ENCODE data around the gene CD8B2. TPM values are rescaled to one million over a fixed set of nuclear protein-coding genes. Genes with fewer than 3 reads are reported as not detected.
"Not testable (repeated sequence)": the region's sequence is repeated elsewhere in the genome, so short reads cannot be mapped to it uniquely, and the experiment has no call there.

The CD8B2 gene
- total RNA-seq, 3 donors from 2014 or later = 0.07 to 0.26 (median 0.16) TPM

DNA sequence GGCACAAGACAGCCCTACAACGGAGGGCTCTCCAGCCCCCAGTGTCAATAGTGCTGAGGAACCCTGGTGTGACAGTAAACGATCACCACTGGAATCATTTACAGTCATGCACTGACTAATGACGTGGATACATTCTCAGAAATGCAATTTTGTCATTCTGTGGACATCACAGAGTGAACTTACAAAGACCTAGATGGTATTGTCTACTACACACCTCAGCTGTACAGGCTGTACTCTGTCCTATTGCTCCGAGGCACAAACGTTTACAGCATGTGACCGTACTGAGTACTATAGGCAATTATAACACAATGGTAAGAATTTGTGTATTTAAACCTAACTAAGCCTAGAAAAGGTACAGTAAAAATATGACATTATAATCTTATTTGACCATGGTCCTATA is 67.2 kb downstream of the CD8B2 start:
- ATAC-seq = no peak
- no peak for DNase-seq
- no peaks in the 10 kb centered on the region for H3K36me3 ChIP-seq (ENCODE audit: low read depth)
- intact Hi-C loops (cut with DNase I, micrococcal nuclease) = no loop called here
- no peaks in the 10 kb centered on the region for H3K4me1 ChIP-seq (ENCODE audit: low read depth)
- no peak overlapping the region for H3K4me3 ChIP-seq
- no peaks in the 10 kb centered on the region for H3K9me3 ChIP-seq
- no peak for TF ChIP-seq CTCF (IDR thresholded peaks at IDR 0.05)

- no peak for TF ChIP-seq CTCF (IDR thresholded peaks at IDR 0.05)
- Histone ChIP-seq H3K36me3 (ENCODE audit: low read depth) (no peaks in the 10 kb centered on the region), H3K4me3 (no peak overlapping the region), H3K9me3 (no peaks in the 10 kb centered on the region), H3K4me1 (ENCODE audit: low read depth) (no peaks in the 10 kb centered on the region)
- intact Hi-C loops (cut with DNase I, micrococcal nuclease) = no loop called here
- DNase-seq (no peak), ATAC-seq (no peak)
Measured at GRCh38 chr2:106555053-106555452, 67.9 kb downstream of the CD8B2 start.

- intact Hi-C loops (cut with DNase I, micrococcal nuclease); ATAC-seq; H3K9me3 ChIP-seq: not testable (repeated sequence)
Measured at GRCh38 chr2:106559786-106560185, 72.6 kb downstream of the CD8B2 start.

DNA sequence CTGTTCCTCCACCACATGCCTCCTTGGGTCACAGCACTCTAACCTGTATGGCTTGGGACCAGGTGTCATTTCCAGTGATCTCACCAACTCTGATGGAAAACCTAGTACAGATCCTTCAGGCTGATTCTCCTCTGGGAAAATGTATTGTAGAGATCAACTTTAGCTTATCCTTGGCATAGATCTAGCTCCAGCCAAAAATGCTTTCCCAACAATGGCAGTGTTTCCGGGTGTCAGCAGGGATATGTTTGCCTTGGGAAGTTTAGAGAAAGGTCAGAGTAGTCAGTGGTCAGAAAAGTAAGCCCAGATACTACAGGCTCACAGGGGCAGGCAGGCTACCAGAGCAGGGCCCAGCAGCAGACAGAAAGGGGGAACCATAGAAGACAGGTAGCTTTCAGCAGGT is 73.6 kb downstream of the CD8B2 start:
- TF ChIP-seq CTCF (IDR thresholded peaks at IDR 0.05) = no peak
- no peak for ATAC-seq
- Histone ChIP-seq H3K9me3 (no peaks in the 10 kb centered on the region), H3K4me3 (no peak overlapping the region), H3K36me3 (ENCODE audit: low read depth) (no peaks in the 10 kb centered on the region), H3K4me1 (ENCODE audit: low read depth) (no peaks in the 10 kb centered on the region)
- intact Hi-C loops (cut with DNase I, micrococcal nuclease) = no loop called here
- no peak for DNase-seq

More at GRCh38 chr2:106559786-106560185, 72.6 kb downstream of the CD8B2 start:
- not testable (repeated sequence) for H3K4me1 ChIP-seq (ENCODE audit: low read depth); H3K4me3 ChIP-seq; DNase-seq; H3K36me3 ChIP-seq (ENCODE audit: low read depth)

GRCh38 chr2:106561356-106561755 is 74.2 kb downstream of the CD8B2 start:
- Histone ChIP-seq H3K4me1 (ENCODE audit: low read depth) (no peaks in the 10 kb centered on the region), H3K4me3 (no peak overlapping the region), H3K36me3 (ENCODE audit: low read depth) (no peaks in the 10 kb centered on the region), H3K9me3 (no peaks in the 10 kb centered on the region)
- no peak for TF ChIP-seq CTCF (IDR thresholded peaks at IDR 0.05)
- intact Hi-C loops (cut with DNase I, micrococcal nuclease) = no loop called here
- ATAC-seq (peak; percentile 79), DNase-seq (no peak)

- H3K9me3 ChIP-seq = no peaks in the 10 kb centered on the region
- intact Hi-C loops (cut with DNase I, micrococcal nuclease) = no loop called here
- no peaks in the 10 kb centered on the region for H3K4me1 ChIP-seq (ENCODE audit: low read depth)
- H3K4me3 ChIP-seq = no peak overlapping the region
- H3K36me3 ChIP-seq (ENCODE audit: low read depth) = no peaks in the 10 kb centered on the region
- ATAC-seq = no peak
- TF ChIP-seq CTCF (IDR thresholded peaks at IDR 0.05) = no peak
- no peak for DNase-seq
Measured at GRCh38 chr2:106561803-106562202, 74.6 kb downstream of the CD8B2 start.

Data from mucosa of descending colon (tissue), 3 donors.